ENCODE data around the gene KCNJ9.
A peak's percentile ranks its signal among the peaks of the same experiment; 100 is the strongest.

The KCNJ9 gene

DNA sequence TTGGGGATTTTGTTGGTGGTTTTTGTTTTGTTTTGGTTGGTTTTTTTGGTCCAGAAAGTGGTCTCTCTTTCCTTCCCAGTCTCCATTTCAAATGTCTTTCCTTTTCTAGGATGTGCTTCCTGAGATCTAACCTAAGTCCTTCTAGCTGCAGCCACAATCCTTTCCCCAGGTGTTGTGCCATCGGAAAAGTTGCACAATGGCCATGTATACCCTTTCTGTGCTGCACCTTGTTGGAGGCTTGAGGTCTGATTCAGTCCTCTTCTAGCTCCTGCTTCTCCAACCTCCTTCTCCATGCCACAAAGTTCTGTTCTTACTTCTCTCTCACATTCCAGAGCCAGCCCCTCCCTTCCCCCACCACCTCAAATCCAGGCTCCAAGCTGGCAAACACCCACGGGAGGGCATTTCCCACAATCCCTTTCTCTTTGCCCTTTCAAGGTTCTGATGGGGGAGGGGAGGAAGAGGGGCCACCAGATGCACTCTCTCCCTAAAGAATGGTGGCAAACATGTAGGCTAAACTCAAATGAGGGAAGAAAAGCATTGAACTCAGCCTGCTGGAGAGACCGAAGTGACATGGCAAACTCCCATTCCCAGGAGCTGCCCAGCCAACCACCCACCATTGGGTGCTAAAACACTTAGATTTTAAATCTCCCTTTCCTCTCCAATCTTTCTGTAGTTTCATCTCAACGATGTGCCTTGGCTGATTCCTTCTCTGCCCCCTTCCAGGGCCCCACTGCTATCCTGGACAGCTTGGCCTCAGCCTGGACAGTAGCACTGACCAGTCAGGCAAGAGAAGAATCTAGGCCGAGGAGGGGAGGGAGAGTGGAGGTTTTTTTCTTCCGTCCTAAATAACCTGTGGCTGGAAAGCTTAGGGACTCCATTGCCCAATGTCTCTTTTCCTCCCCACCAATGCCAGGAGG is 14.3 kb upstream of the KCNJ9 start:
- DNase-seq (ENCODE audit: low spot score), result no peak

DNA sequence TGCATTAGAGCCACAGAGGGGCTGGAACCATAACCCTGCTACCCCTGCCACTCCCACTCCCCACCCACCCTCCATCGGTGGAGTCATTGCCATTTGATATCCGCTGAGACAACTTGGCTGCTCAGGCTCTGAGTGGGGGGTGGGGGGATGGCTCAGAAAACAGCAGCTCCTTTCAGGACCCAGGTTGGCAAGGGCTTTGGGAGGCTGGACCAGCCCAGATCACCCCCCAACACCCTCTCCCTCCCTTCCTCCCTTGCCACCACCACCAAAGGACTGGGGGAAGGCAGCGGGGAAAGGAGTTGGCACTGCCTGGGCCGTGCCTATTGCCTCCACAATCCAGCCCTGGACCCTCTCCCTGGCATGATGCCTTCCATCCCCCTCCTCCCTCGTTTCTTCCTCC is 13.1 kb upstream of the KCNJ9 start:
- DNase-seq (ENCODE audit: low spot score), result no peak

- no peak for DNase-seq (ENCODE audit: low spot score)
These were observed 11.7 kb upstream of the KCNJ9 start, which contains the start of gene KCNJ10 for GRCh38 chr1:160069460-160070231. TSS of gene KCNJ10 (minus strand) at chr1:160070160. CDS start at chr1:160042532, 27,628 bp downstream.

- DNase-seq (ENCODE audit: low spot score), result peak; percentile 76
These were observed 10.8 kb upstream of the KCNJ9 start for GRCh38 chr1:160070243-160071163.

GRCh38 chr1:160071289-160071688 is 10.0 kb upstream of the KCNJ9 start:
- DNase-seq (ENCODE audit: low spot score), result no peak

GRCh38 chr1:160074865-160075264 is 6.5 kb upstream of the KCNJ9 start:
- DNase-seq (ENCODE audit: low spot score), result no peak

GRCh38 chr1:160075836-160076235 is 5.5 kb upstream of the KCNJ9 start:
- DNase-seq (ENCODE audit: low spot score), result no peak

DNA sequence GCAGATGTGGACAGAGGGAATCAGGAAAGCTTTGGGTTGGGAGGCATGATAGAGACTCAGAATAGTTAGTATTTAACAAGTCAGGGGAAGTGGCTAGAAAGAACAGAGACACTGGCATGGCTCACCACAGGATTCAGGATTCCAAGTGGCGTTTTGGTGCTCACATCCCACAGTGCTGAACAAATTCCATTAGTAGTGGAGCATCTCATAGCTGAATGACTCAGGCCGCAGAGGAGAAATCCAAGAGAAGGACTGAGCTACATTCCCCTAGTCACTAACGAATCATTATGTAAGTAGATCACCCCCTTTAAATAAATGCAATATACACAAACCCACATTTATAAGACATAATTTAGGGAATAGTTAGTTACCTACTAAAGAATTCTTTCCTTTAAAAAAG is 5.0 kb upstream of the KCNJ9 start:
- DNase-seq (ENCODE audit: low spot score), result no peak

- no peak for DNase-seq (ENCODE audit: low spot score)
These were observed 3.9 kb upstream of the KCNJ9 start for GRCh38 chr1:160077486-160077885.

- DNase-seq (ENCODE audit: low spot score), result peak; percentile 35
These were observed 2.7 kb upstream of the KCNJ9 start for GRCh38 chr1:160078512-160079195.

GRCh38 chr1:160079448-160079847 is 1.9 kb upstream of the KCNJ9 start:
- no peak for DNase-seq (ENCODE audit: low spot score)

GRCh38 chr1:160080381-160081100 is 797 bp upstream of the KCNJ9 start:
- no peak for DNase-seq (ENCODE audit: low spot score)

DNA sequence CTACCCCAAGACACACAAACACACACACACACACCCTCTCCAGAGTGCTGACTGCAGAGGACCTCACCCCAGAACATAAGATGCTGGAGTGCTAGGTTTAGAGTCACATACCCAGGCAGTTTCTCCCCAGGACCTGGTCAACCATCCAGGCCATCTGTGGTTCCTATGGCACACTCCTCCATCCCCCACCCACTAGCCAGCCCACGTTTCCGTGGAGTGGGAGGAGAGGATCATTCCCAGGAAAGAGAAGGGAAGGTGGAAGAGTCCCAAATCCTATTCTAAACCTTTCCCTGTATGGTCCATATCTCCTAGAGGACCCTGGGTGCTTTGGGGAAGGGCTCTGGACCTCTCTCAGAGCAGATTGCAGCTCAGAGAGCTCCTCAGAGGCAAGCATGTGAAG is 1.1 kb downstream of the KCNJ9 start:
- DNase-seq (ENCODE audit: low spot score), result peak; percentile 73

DNA sequence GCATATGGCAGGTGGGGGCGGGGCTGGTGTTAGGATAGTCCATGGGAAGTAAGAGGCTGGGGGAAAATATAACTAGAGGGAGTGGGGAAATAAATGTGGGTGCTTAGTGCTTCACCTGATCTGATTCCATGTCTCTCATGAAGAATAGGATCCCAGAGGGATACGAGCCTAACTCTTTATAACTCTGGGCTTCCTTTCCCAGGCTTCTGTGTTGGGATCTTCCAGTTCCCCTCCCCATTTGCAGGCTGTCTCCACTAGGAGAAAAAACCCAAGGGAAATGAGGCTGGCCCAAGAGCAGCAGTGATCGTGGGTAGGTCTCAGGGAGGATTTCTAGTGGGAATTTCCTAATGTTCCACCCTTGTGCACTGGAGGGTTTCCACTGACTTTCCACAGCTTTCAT is 1.6 kb downstream of the KCNJ9 start:
- DNase-seq (ENCODE audit: low spot score), result no peak

- DNase-seq (ENCODE audit: low spot score), result peak; percentile 85
These were observed 2.8 kb downstream of the KCNJ9 start for GRCh38 chr1:160083968-160084770.

DNA sequence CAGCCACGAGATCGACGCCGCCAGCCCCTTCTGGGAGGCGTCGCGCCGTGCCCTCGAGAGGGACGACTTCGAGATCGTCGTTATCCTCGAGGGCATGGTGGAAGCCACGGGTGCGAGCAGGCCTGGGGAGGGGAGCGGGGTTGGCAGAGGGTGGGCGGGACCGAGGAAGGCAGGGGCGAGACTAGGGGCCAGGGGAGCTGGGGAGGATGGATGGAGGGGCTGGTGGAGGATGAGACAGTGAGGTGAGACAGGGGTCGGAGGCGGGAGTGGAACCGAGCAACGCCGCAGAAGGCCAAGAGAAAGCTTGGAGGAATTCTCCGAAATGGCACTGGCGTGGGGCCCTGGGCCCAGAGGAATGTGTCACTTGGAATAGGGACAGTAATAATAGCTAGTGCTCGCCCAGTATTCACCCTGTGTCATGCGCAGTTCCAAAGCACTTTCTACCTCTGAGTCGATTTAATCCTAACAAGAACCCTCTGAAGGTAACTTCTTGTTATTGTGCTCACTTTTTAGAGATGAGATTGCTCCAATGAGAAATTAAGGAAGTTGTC is 3.5 kb downstream of the KCNJ9 start:
- DNase-seq (ENCODE audit: low spot score), result no peak

DNA sequence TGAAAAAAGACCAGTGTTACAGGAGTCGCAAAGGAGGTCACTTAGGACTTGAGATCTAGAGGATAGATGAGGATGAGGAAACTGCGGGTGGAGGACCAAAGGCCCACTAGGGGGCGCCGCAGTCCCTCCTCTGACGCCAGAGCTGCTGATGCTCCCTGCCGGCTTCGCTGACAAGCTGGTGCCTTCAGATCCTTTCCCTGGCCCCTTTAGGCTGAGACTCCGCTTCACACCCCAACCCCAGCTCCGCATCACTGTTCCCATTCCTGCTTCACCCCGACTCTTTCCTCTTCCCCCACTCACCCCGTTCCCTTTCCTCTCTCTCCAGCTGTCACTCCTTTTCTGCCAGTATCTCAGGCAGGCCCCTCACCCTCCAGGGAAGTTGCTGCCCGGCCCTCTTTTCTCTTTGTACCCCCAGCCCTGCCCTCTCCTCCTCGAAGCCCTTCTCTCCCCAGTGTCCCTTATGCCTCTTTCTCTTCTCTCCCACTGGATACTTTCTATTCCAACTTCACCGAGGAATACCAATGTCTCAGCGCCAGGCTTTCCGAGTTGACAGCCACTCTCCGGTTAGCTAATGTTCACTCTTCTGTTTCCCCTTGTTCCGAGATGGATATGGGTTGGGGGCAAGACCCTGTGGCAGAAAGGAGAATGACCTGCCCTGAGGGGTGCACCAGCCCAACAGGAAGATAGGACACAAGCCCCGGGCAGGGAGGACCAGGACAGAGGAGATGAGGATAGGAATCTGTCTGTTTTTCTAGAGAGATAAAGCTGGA is 4.5 kb downstream of the KCNJ9 start:
- peak; percentile 93 for DNase-seq (ENCODE audit: low spot score)

DNA sequence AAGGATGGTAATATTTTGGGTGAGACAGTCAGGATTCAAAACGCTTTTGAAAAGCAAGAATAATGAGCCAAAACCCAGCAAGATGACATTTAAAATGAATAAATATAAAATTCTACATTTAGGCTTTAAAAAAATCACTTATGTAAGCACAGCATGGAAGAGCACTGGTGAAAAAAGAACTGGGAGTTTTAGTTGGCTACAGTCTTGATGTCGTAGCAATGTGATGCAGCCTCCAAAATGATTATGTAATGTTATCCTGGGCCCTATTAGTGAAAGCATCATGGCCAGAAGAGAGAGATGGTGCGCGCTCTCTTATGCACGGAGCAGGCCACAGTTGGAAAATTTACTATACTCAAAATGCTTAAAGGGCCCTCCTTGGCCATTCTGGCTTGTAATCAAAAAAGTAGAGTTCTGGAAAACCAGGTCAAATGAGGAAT is 5.1 kb downstream of the KCNJ9 start:
- DNase-seq (ENCODE audit: low spot score), result peak; percentile 91

Measured in cerebellar cortex (tissue), 1 donor.